Gastrocnemius medialis (tissue), 4 donors: ENCODE data around the gene PIP5K1C. TPM values are rescaled to one million over a fixed set of nuclear protein-coding genes. Genes with fewer than 3 reads are reported as not detected.

Source experiments
- ATAC-seq, 2 donors: fragments of 150-250 bp; one replicate each; pipeline ENCODE4 v1.9.1; 2016
- DNase-seq, 2 donors: peaks; one replicate each; pipeline ENCODE4 v3.0.0-alpha.2; 2019
- H3K27ac ChIP-seq, 4 donors: fragments of 200-600 bp; sonication (generic); 1 replicate in 1 of 4; 2 replicates in 3 of 4; pipeline ENCODE4 v1.5.1; 2016 to 2018; ENCODE audit warnings: mild to moderate bottlenecking in 2 of 4, moderate library complexity in 1 of 4
- H3K27me3 ChIP-seq, 3 donors: fragments of 200-600 bp; sonication (generic) in 2 of 3; 1 replicate in 1 of 3; 2 replicates in 2 of 3; pipeline versions ENCODE4 v1.5.1 to v1.6.0; 2016 to 2019; ENCODE audit warnings: mild to moderate bottlenecking in 1 of 3, moderate library complexity in 1 of 3
- H3K36me3 ChIP-seq, 2 donors: fragments of 200-600 bp; sonication (generic) in 1 of 2; one replicate each; pipeline ENCODE4 v1.5.1; 2017 to 2018
- H3K4me1 ChIP-seq, 2 donors: fragments of 200-600 bp; sonication (generic) in 1 of 2; one replicate each; pipeline ENCODE4 v1.5.1; 2016 to 2017; ENCODE audit warnings: mild to moderate bottlenecking in 2 of 2
- H3K4me3 ChIP-seq, 4 donors: fragments of 200-600 bp; sonication (generic) in 3 of 4; 1 replicate in 1 of 4; 2 replicates in 3 of 4; pipeline ENCODE4 v1.5.1; 2016 to 2019; ENCODE audit warnings: mild to moderate bottlenecking in 2 of 4
- H3K9me3 ChIP-seq, 3 donors: fragments of 200-600 bp; sonication (generic) in 2 of 3; 1 replicate in 1 of 3; 2 replicates in 2 of 3; pipeline ENCODE4 v1.5.1; 2016 to 2019
- CTCF ChIP-seq, 5 experiments: fragments of 450-650 bp in 3 of 5; fragments of 200-600 bp in 2 of 5; sonication (generic) in 2 of 5; IDR thresholded peaks in 4 of 5; conservative IDR thresholded peaks in 1 of 5; 1 replicate in 4 of 5; 2 replicates in 1 of 5; pipeline ENCODE4 v1.5.1; 2016 to 2019; ENCODE audit warnings: antibody characterized with exemption in 5 of 5, mild to moderate bottlenecking in 3 of 5, moderate library complexity in 3 of 5
- POLR2A ChIP-seq, 2 donors: fragments of 450-650 bp; IDR thresholded peaks; one replicate each; pipeline ENCODE4 v1.6.1; 2017; ENCODE audit warnings: antibody characterized with exemption in 2 of 2, mild to moderate bottlenecking in 2 of 2, moderate library complexity in 2 of 2
- in situ Hi-C, 4 donors: fragments of 200-750 bp; cut with MboI; loops; one replicate each; pipeline versions ENCODE4 v1.15.0 to v1.8.0; 2017; ENCODE audit warnings: low sequenced_read_pairs in 4 of 4
- intact Hi-C: fragments of 100-400 bp; cut with DNase I; formaldehyde crosslinking; loops from one replicate; pipeline ENCODE4 v1.15.1; 2023; ENCODE audit warnings: low total_unique reads
- total RNA-seq, 4 donors: library from RNA; depleted of rRNA; stranded (reverse); fragments of >200 nt; gene quantifications; one replicate each; pipeline versions ENCODE4 v1.1.0 to v1.2.3, GENCODE V29; 2016

PIP5K1C gene
- total RNA-seq, 4 donors from 2014 or later: 8.2 to 18.0 (median 17.3) TPM

GRCh38 chr19:3593156-3593555 lies 107.1 kb downstream of the PIP5K1C start:
- H3K27me3 ChIP-seq: peaks cover 0 to 2% (median 0%) of the 10 kb centered on the region in 3 donors
- intact Hi-C loops (no loop called here), in situ Hi-C loops (no loop called here)
- no peaks in the 10 kb centered on the region for H3K4me1 ChIP-seq
- DNase-seq (no peak), ATAC-seq (no peak)
- TF ChIP-seq CTCF (IDR thresholded peaks at IDR 0.05 in 4 of 5, conservative IDR thresholded peaks at IDR 0.05 in 1 of 5): no peak
- TF ChIP-seq POLR2A (IDR thresholded peaks at IDR 0.05): no peak
- H3K9me3 ChIP-seq: no peaks in the 10 kb centered on the region
- H3K4me3 ChIP-seq: no peak overlapping the region
- H3K36me3 ChIP-seq: no peaks in the 10 kb centered on the region
- no peak overlapping the region for H3K27ac ChIP-seq

GRCh38 chr19:3591876-3592613 lies 108.2 kb downstream of the PIP5K1C start:
- TF ChIP-seq POLR2A (IDR thresholded peaks at IDR 0.05) (no peak), CTCF (IDR thresholded peaks at IDR 0.05 in 4 of 5, conservative IDR thresholded peaks at IDR 0.05 in 1 of 5) (no peak)
- ATAC-seq: no peak
- H3K4me3 ChIP-seq: no peak overlapping the region
- H3K4me1 ChIP-seq: peaks cover 3 to 4% of the 10 kb centered on the region in 2 donors
- no peaks in the 10 kb centered on the region for H3K9me3 ChIP-seq
- intact Hi-C loops: no loop called here
- H3K27me3 ChIP-seq: peaks cover 0 to 2% (median 0%) of the 10 kb centered on the region in 3 donors
- no peak overlapping the region for H3K27ac ChIP-seq
- in situ Hi-C loops: no loop called here
- no peak for DNase-seq
- H3K36me3 ChIP-seq: no peaks in the 10 kb centered on the region

GRCh38 chr19:3590991-3591659 lies 109.1 kb downstream of the PIP5K1C start:
- in situ Hi-C loops: no loop called here

GRCh38 chr19:3589949-3590348 lies 110.3 kb downstream of the PIP5K1C start:
- H3K27me3 ChIP-seq: peaks cover 10 to 15% (median 15%) of the 10 kb centered on the region in 3 donors
- DNase-seq (no peak), ATAC-seq (no peak)
- in situ Hi-C loops: no loop called here
- H3K9me3 ChIP-seq: no peaks in the 10 kb centered on the region
- peaks cover 10 to 11% of the 10 kb centered on the region in 2 donors for H3K4me1 ChIP-seq
- H3K27ac ChIP-seq: no peak overlapping the region
- H3K36me3 ChIP-seq: no peaks in the 10 kb centered on the region
- TF ChIP-seq POLR2A (IDR thresholded peaks at IDR 0.05): no peak
- TF ChIP-seq CTCF (IDR thresholded peaks at IDR 0.05 in 4 of 5, conservative IDR thresholded peaks at IDR 0.05 in 1 of 5): no peak
- H3K4me3 ChIP-seq: no peak overlapping the region
- intact Hi-C loops: no loop called here

More at GRCh38 chr19:3590991-3591659, 109.1 kb downstream of the PIP5K1C start:
- ATAC-seq (no peak), DNase-seq (no peak)
- Histone ChIP-seq H3K4me1 (peaks cover 5 to 10% of the 10 kb centered on the region in 2 donors), H3K4me3 (no peak overlapping the region), H3K9me3 (no peaks in the 10 kb centered on the region), H3K36me3 (no peaks in the 10 kb centered on the region), H3K27ac (no peak overlapping the region), H3K27me3 (peaks cover 3 to 7% (median 6%) of the 10 kb centered on the region in 3 donors)
- intact Hi-C loops: no loop called here
- TF ChIP-seq CTCF (IDR thresholded peaks at IDR 0.05 in 4 of 5, conservative IDR thresholded peaks at IDR 0.05 in 1 of 5): no peak
